Glomerular visceral epithelial cell (primary cell): Measurements from ENCODE around the gene LRCH4.

Experiments used
- DNase-seq: peaks from one replicate; pipeline ENCODE4 v3.0.0-alpha.2; 2016; ENCODE audit errors: extremely low spot score

LRCH4 gene

GRCh38 chr7:100585511-100586265 lies at the start of gene LRCH4:
TSS of gene LRCH4 (minus strand) at chr7:100586129. CDS start at chr7:100586100, 29 bp downstream.
- DNase-seq, result peak; percentile 26

GRCh38 chr7:100632951-100633717 lies 47.2 kb upstream of the LRCH4 start:
- no peak for DNase-seq

- no peak for DNase-seq
Measured at GRCh38 chr7:100630066-100630465, 44.1 kb upstream of the LRCH4 start.

GRCh38 chr7:100629117-100629716 lies 43.3 kb upstream of the LRCH4 start:
- no peak for DNase-seq

- DNase-seq, result no peak
Measured at GRCh38 chr7:100627238-100627549, 41.3 kb upstream of the LRCH4 start.

- peak; percentile 81 for DNase-seq
Measured at GRCh38 chr7:100626530-100627237, 40.8 kb upstream of the LRCH4 start.

- no peak for DNase-seq
Measured at GRCh38 chr7:100626055-100626454, 40.1 kb upstream of the LRCH4 start.

GRCh38 chr7:100623951-100624824 lies 38.3 kb upstream of the LRCH4 start:
- DNase-seq, result no peak

- DNase-seq, result no peak
Measured at GRCh38 chr7:100621554-100621953, 35.6 kb upstream of the LRCH4 start.

GRCh38 chr7:100620804-100621203 lies 34.9 kb upstream of the LRCH4 start:
- no peak for DNase-seq

GRCh38 chr7:100620239-100620638 lies 34.3 kb upstream of the LRCH4 start:
- no peak for DNase-seq

- DNase-seq, result no peak
Measured at GRCh38 chr7:100614308-100614861, 28.5 kb upstream of the LRCH4 start.

- DNase-seq, result no peak
Measured at GRCh38 chr7:100613412-100614175, 27.7 kb upstream of the LRCH4 start.

- DNase-seq, result no peak
Measured at GRCh38 chr7:100612730-100613390, 26.9 kb upstream of the LRCH4 start.

- DNase-seq, result peak; percentile 99
Measured at GRCh38 chr7:100611983-100612729, 26.2 kb upstream of the LRCH4 start, which contains the start of gene MOSPD3. TSS of gene MOSPD3 (plus strand) at chr7:100612540. CDS start at chr7:100612792, 252 bp downstream.

GRCh38 chr7:100609958-100610357 lies 24.0 kb upstream of the LRCH4 start:
- DNase-seq, result no peak

- no peak for DNase-seq
Measured at GRCh38 chr7:100607111-100607510, 21.2 kb upstream of the LRCH4 start.

- DNase-seq, result no peak
Measured at GRCh38 chr7:100606313-100606712, 20.4 kb upstream of the LRCH4 start.
